HG03066 (cell line): ENCODE data around the gene OR10T2.
"Not testable (repeated sequence)": the region's sequence is repeated elsewhere in the genome, so short reads cannot be mapped to it uniquely, and the experiment has no call there.

ENCODE experiments used
- ATAC-seq: cut with Tn5 transposase; IDR thresholded peaks from one replicate; pipeline ENCODE4 v1.9.1; 2021; ENCODE audit warnings: low read depth; ENCODE audit not compliant: unreplicated experiment

OR10T2 gene

GRCh38 chr1:158398818-158399514 lies at the start of gene OR10T2:
TSS of gene OR10T2 (minus strand) at chr1:158399466. CDS start at chr1:158399466, 0 bp downstream.
- no peak for ATAC-seq

- no peak for ATAC-seq
These were observed 46.1 kb upstream of the OR10T2 start for GRCh38 chr1:158445376-158445775.

GRCh38 chr1:158434741-158435140 lies 35.5 kb upstream of the OR10T2 start:
- ATAC-seq: no peak

GRCh38 chr1:158430163-158430562 lies 30.9 kb upstream of the OR10T2 start:
- ATAC-seq: not testable (repeated sequence)

- no peak for ATAC-seq
These were observed 26.9 kb upstream of the OR10T2 start, which contains the start of gene OR10K2 for GRCh38 chr1:158426137-158426536. TSS of gene OR10K2 (minus strand) at chr1:158426237. CDS start at chr1:158420866, 5,371 bp downstream.

- no peak for ATAC-seq
These were observed 25.8 kb upstream of the OR10T2 start for GRCh38 chr1:158425027-158425426.

- no peak for ATAC-seq
These were observed 22.9 kb upstream of the OR10T2 start for GRCh38 chr1:158422212-158422611.

GRCh38 chr1:158417586-158417985 lies 18.3 kb upstream of the OR10T2 start:
- ATAC-seq: no peak

GRCh38 chr1:158414651-158415345 lies 15.5 kb upstream of the OR10T2 start:
- no peak for ATAC-seq

- no peak for ATAC-seq
These were observed 7.8 kb upstream of the OR10T2 start for GRCh38 chr1:158407092-158407491.

GRCh38 chr1:158400871-158401270 lies 1.6 kb upstream of the OR10T2 start:
- no peak for ATAC-seq

GRCh38 chr1:158396646-158397045 lies 2.6 kb downstream of the OR10T2 start:
- no peak for ATAC-seq

GRCh38 chr1:158393476-158393875 lies 5.8 kb downstream of the OR10T2 start:
- ATAC-seq: no peak

GRCh38 chr1:158391099-158391498 lies 8.2 kb downstream of the OR10T2 start:
- no peak for ATAC-seq

GRCh38 chr1:158390331-158390730 lies 8.9 kb downstream of the OR10T2 start:
- no peak for ATAC-seq

GRCh38 chr1:158374860-158375259 lies 24.4 kb downstream of the OR10T2 start:
- ATAC-seq: no peak

- ATAC-seq: not testable (repeated sequence)
These were observed 25.2 kb downstream of the OR10T2 start for GRCh38 chr1:158374101-158374500.

GRCh38 chr1:158371188-158371953 lies 27.9 kb downstream of the OR10T2 start:
- peak; percentile 88 for ATAC-seq

- no peak for ATAC-seq
These were observed 32.5 kb downstream of the OR10T2 start for GRCh38 chr1:158366783-158367182.

- no peak for ATAC-seq
These were observed 36.3 kb downstream of the OR10T2 start for GRCh38 chr1:158362941-158363340.

GRCh38 chr1:158362482-158362881 lies 36.8 kb downstream of the OR10T2 start:
- ATAC-seq: no peak
